Mesenchymal stem cell (in vitro differentiated cells and primary cell): ENCODE data around the gene CEBPB.

Experiments used
- DNase-seq: peaks from one replicate; pipeline ENCODE4 v3.0.0-alpha.2; 2013
- H2AFZ ChIP-seq: one replicate; pipeline ENCODE4 v1.6.1; 2013; ENCODE audit warnings: low read depth, mild to moderate bottlenecking, control low read depth, inconsistent platforms, low read length, moderate library complexity
- H2AK5ac ChIP-seq: 2 replicates; pipeline ENCODE4 v1.6.1; 2013; ENCODE audit warnings: low read length, moderate library complexity, mild to moderate bottlenecking, inconsistent platforms; ENCODE audit not compliant: severe bottlenecking
- H2BK120ac ChIP-seq: one replicate; pipeline ENCODE4 v1.6.1; 2013; ENCODE audit warnings: low read depth, mild to moderate bottlenecking, inconsistent platforms, low read length, moderate library complexity
- H2BK12ac ChIP-seq, 2 experiments: one replicate each; pipeline ENCODE4 v1.6.1; 2013; ENCODE audit warnings: inconsistent platforms in 2 of 2, low read length in 2 of 2, mild to moderate bottlenecking in 2 of 2, moderate library complexity in 2 of 2, control low read depth in 1 of 2
- H2BK15ac ChIP-seq: one replicate; pipeline ENCODE4 v1.6.1; 2013; ENCODE audit warnings: mild to moderate bottlenecking, low read depth, inconsistent platforms; ENCODE audit not compliant: poor library complexity, severe bottlenecking
- H2BK5ac ChIP-seq: 2 replicates; pipeline ENCODE4 v1.6.1; 2013; ENCODE audit warnings: low read depth, mild to moderate bottlenecking, low read length, control low read depth, inconsistent platforms; ENCODE audit not compliant: poor library complexity, severe bottlenecking
- H3K14ac ChIP-seq, 2 experiments: one replicate each; pipeline ENCODE4 v1.6.1; 2013; ENCODE audit warnings: inconsistent platforms in 2 of 2, low read length in 2 of 2, control low read depth in 1 of 2, mild to moderate bottlenecking in 1 of 2, moderate library complexity in 1 of 2
- H3K18ac ChIP-seq, 2 experiments: one replicate each; pipeline ENCODE4 v1.6.1; 2013; ENCODE audit warnings: inconsistent platforms in 2 of 2, low read length in 2 of 2, control low read depth in 1 of 2, low read depth in 1 of 2, mild to moderate bottlenecking in 1 of 2
- H3K23ac ChIP-seq, 2 experiments: one replicate each; pipeline ENCODE4 v1.6.1; 2013; ENCODE audit warnings: inconsistent platforms in 2 of 2, low read length in 2 of 2, mild to moderate bottlenecking in 2 of 2, moderate library complexity in 2 of 2, control low read depth in 1 of 2
- H3K27ac ChIP-seq: 2 replicates; pipeline ENCODE4 v1.5.1; 2013; ENCODE audit warnings: mild to moderate bottlenecking, moderate library complexity, low read length, control low read depth, inconsistent platforms; ENCODE audit not compliant: poor library complexity, severe bottlenecking
- H3K27me3 ChIP-seq, 2 experiments: 2 replicates each; pipeline versions ENCODE4 v1.6.1 to v1.7.0; 2013; ENCODE audit warnings: low read length in 2 of 2, mild to moderate bottlenecking in 2 of 2, moderate library complexity in 2 of 2, control low read depth in 1 of 2, inconsistent platforms in 1 of 2; ENCODE audit not compliant: control insufficient read depth in 1 of 2, insufficient read depth in 1 of 2
- H3K36me3 ChIP-seq, 2 experiments: 2 replicates each; pipeline versions ENCODE4 v1.6.1 to v1.7.0; 2013; ENCODE audit warnings: low read length in 2 of 2, control low read depth in 1 of 2, inconsistent platforms in 1 of 2, low read depth in 1 of 2, mild to moderate bottlenecking in 1 of 2; ENCODE audit not compliant: insufficient read depth in 2 of 2, control insufficient read depth in 1 of 2
- H3K4ac ChIP-seq, 2 experiments: one replicate each; pipeline ENCODE4 v1.6.1; 2013; ENCODE audit warnings: inconsistent platforms in 2 of 2, low read length in 2 of 2, mild to moderate bottlenecking in 2 of 2, moderate library complexity in 2 of 2, control low read depth in 1 of 2, low read depth in 1 of 2
- H3K4me1 ChIP-seq: 2 replicates; pipeline ENCODE4 v1.6.1; 2013; ENCODE audit warnings: low read depth, low read length, control low read depth; ENCODE audit not compliant: control insufficient read depth, insufficient read depth
- H3K4me2 ChIP-seq: 2 replicates; pipeline ENCODE4 v1.6.1; 2013; ENCODE audit warnings: low read length, mild to moderate bottlenecking, inconsistent platforms; ENCODE audit not compliant: poor library complexity, severe bottlenecking
- H3K4me3 ChIP-seq, 2 experiments: 2 replicates each; pipeline versions ENCODE4 v1.5.1 to v1.7.0; 2013; ENCODE audit warnings: low read length in 2 of 2, mild to moderate bottlenecking in 2 of 2, control low read depth in 1 of 2, low read depth in 1 of 2; ENCODE audit not compliant: insufficient read depth in 1 of 2
- H3K79me1 ChIP-seq: replicated peaks from 2 replicates; pipeline ENCODE4 v1.6.1; 2013; ENCODE audit warnings: mild to moderate bottlenecking, control low read depth, low read length, inconsistent platforms; ENCODE audit not compliant: poor library complexity, severe bottlenecking
- H3K9ac ChIP-seq: 2 replicates; pipeline ENCODE4 v1.7.0; 2013; ENCODE audit warnings: mild to moderate bottlenecking, low read length, moderate library complexity
- H3K9me3 ChIP-seq: 2 replicates; pipeline ENCODE4 v1.7.0; 2013; ENCODE audit warnings: mild to moderate bottlenecking, low read length; ENCODE audit not compliant: control insufficient read depth
- H4K8ac ChIP-seq: one replicate; pipeline ENCODE4 v1.6.1; 2013; ENCODE audit warnings: inconsistent platforms, mild to moderate bottlenecking, low read length, moderate library complexity
- H4K91ac ChIP-seq: one replicate; pipeline ENCODE4 v1.6.1; 2013; ENCODE audit warnings: mild to moderate bottlenecking, low read length, inconsistent platforms
- WGBS: methylation state at CpG from one replicate; pipeline ENCODE4 v1.1.7; 2013; ENCODE audit warnings: mixed read lengths; 5-methylcytosine and 5-hydroxymethylcytosine counted together

CEBPB gene

GRCh38 chr20:50152394-50153152 is 38.1 kb upstream of the CEBPB start:
- peak overlapping the region in 1 of 2 experiments; percentile 3 for H3K23ac ChIP-seq
- DNase-seq, result no peak
- peak overlapping the region in 1 of 2 experiments; percentile 10 for H2BK12ac ChIP-seq
- H3K27me3 ChIP-seq, result no peaks in the 10 kb centered on the region
- peak overlapping the region; percentile 76 for H3K4me2 ChIP-seq
- H3K9me3 ChIP-seq, result no peaks in the 10 kb centered on the region
- H2BK5ac ChIP-seq, result no peak overlapping the region
- peak overlapping the region in 1 of 2 experiments; percentile 99 for H3K4ac ChIP-seq
- no peak overlapping the region for H2AK5ac ChIP-seq
- H3K9ac ChIP-seq, result peak overlapping the region; percentile 92
- H4K91ac ChIP-seq, result no peak overlapping the region
- no peak overlapping the region for H4K8ac ChIP-seq
- H2AFZ ChIP-seq, result no peak overlapping the region
- 42% methylated on average over 4 of the region's 4 CpGs for WGBS
- peak overlapping the region; percentile 92 to 95 for H3K4me3 ChIP-seq
- peak overlapping the region in 1 of 2 experiments; percentile 67 for H3K18ac ChIP-seq
- no peaks in the 10 kb centered on the region for H3K79me1 ChIP-seq
- peaks cover 33% of the 10 kb centered on the region for H3K4me1 ChIP-seq
- H3K14ac ChIP-seq, result peak overlapping the region in 1 of 2 experiments; percentile 89
- peak overlapping the region; percentile 0 for H3K27ac ChIP-seq
- H3K36me3 ChIP-seq, result peaks cover 28 to 33% of the 10 kb centered on the region in 2 experiments
- peak overlapping the region; percentile 39 for H2BK120ac ChIP-seq
- H2BK15ac ChIP-seq, result no peak overlapping the region

- Histone ChIP-seq H3K27ac (peak overlapping the region; percentile 2), H2BK12ac (peak overlapping the region in 1 of 2 experiments; percentile 3), H3K4me1 (peaks cover 31% of the 10 kb centered on the region), H3K23ac (peak overlapping the region in 1 of 2 experiments; percentile 85), H4K91ac (peak overlapping the region; percentile 84), H3K79me1 (no peaks in the 10 kb centered on the region), H3K4ac (peak overlapping the region; percentile 85 to 99), H3K9me3 (no peaks in the 10 kb centered on the region), H3K18ac (peak overlapping the region; percentile 85 to 96), H2BK15ac (no peak overlapping the region), H3K9ac (peak overlapping the region; percentile 92), H2AFZ (peak overlapping the region; percentile 91), H2BK5ac (peak overlapping the region; percentile 88), H3K36me3 (peaks cover 22 to 28% of the 10 kb centered on the region in 2 experiments), H3K14ac (peak overlapping the region in 1 of 2 experiments; percentile 99), H2AK5ac (no peak overlapping the region), H3K4me2 (peak overlapping the region; percentile 76), H4K8ac (peak overlapping the region; percentile 89), H3K27me3 (no peaks in the 10 kb centered on the region), H2BK120ac (peak overlapping the region; percentile 50), H3K4me3 (peak overlapping the region; percentile 92 to 95)
- no peak for DNase-seq
- 0% methylated on average over 16 of the region's 18 CpGs for WGBS
These were observed 37.5 kb upstream of the CEBPB start for GRCh38 chr20:50153153-50153499.

GRCh38 chr20:50153500-50154377 is 36.9 kb upstream of the CEBPB start, which contains the start of gene PEDS1:
Gene PEDS1, minus strand, starts transcription at chr20:50153723. Its CDS starts 86 bp downstream, at chr20:50153637.
- peak within 1 kb of the TSS in 1 of 2 experiments; percentile 99 for H3K14ac ChIP-seq
- peak within 1 kb of the TSS; percentile 21 for H3K27ac ChIP-seq
- H2AK5ac ChIP-seq, result no peak within 1 kb of the TSS
- peak within 1 kb of the TSS; percentile 94 for H4K8ac ChIP-seq
- H3K4me3 ChIP-seq, result peak within 1 kb of the TSS; percentile 92 to 95
- WGBS, result 5% methylated on average over 95 of the region's 99 CpGs
- H3K9ac ChIP-seq, result peak within 1 kb of the TSS; percentile 92
- H3K9me3 ChIP-seq, result no peaks in the 10 kb centered on the region
- H2BK15ac ChIP-seq, result peak within 1 kb of the TSS; percentile 54
- H3K79me1 ChIP-seq, result no peaks in the 10 kb centered on the region
- H3K4ac ChIP-seq, result peak within 1 kb of the TSS; percentile 85 to 99
- H2BK5ac ChIP-seq, result peak within 1 kb of the TSS; percentile 88
- no peaks in the 10 kb centered on the region for H3K27me3 ChIP-seq
- peaks cover 17 to 22% of the 10 kb centered on the region in 2 experiments for H3K36me3 ChIP-seq
- peak within 1 kb of the TSS; percentile 91 for H2AFZ ChIP-seq
- peak; percentile 92 for DNase-seq
- peak within 1 kb of the TSS; percentile 85 to 96 for H3K18ac ChIP-seq
- peak within 1 kb of the TSS; percentile 84 for H4K91ac ChIP-seq
- H3K4me2 ChIP-seq, result peak within 1 kb of the TSS; percentile 88
- H2BK120ac ChIP-seq, result peak within 1 kb of the TSS; percentile 50
- H2BK12ac ChIP-seq, result peak within 1 kb of the TSS in 1 of 2 experiments; percentile 91
- H3K23ac ChIP-seq, result peak within 1 kb of the TSS in 1 of 2 experiments; percentile 85
- peaks cover 31% of the 10 kb centered on the region for H3K4me1 ChIP-seq
